Measurements from ENCODE around the gene CYP1B1.

DNA sequence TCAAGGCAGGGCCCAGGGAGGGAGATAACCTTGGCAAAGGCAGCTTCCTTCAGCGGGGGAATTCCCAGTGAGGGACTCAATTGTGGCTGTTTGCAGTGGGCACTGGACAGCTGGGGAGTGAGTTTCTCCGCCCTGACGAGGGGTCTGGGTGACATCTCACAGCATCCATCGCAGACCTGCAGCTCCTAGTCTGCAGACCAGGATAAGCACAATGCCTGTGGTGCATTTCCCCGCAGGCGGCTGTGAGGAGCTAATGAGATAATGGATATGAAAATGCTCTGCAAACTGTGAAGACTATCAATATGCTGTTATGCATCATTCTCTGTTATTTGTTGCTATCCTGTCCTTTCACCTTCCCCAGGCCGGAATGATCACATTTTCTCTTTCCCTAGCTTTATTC lies 30.0 kb upstream of the CYP1B1 start:
- TF ChIP-seq, protein P1, sequence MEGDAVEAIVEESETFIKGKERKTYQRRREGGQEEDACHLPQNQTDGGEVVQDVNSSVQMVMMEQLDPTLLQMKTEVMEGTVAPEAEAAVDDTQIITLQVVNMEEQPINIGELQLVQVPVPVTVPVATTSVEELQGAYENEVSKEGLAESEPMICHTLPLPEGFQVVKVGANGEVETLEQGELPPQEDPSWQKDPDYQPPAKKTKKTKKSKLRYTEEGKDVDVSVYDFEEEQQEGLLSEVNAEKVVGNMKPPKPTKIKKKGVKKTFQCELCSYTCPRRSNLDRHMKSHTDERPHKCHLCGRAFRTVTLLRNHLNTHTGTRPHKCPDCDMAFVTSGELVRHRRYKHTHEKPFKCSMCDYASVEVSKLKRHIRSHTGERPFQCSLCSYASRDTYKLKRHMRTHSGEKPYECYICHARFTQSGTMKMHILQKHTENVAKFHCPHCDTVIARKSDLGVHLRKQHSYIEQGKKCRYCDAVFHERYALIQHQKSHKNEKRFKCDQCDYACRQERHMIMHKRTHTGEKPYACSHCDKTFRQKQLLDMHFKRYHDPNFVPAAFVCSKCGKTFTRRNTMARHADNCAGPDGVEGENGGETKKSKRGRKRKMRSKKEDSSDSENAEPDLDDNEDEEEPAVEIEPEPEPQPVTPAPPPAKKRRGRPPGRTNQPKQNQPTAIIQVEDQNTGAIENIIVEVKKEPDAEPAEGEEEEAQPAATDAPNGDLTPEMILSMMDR (IDR thresholded peaks at IDR 0.05): no peak
- TF ChIP-seq POLR2A (IDR thresholded peaks at IDR 0.05): no peak

All from lower leg skin (tissue), 3 donors.